ENCODE data around the gene MDFIC. TPM values are rescaled to one million over a fixed set of nuclear protein-coding genes. Genes with fewer than 3 reads are reported as not detected.
A peak's percentile ranks its signal among the peaks of the same experiment; 100 is the strongest.

The MDFIC gene
- total and polyA plus RNA-seq, 2 donors (not counting 1 experiment from before 2014, with no cell fraction given): 19.6 to 66.1 TPM

GRCh38 chr7:114942446-114943175 is 20.7 kb downstream of the MDFIC start:
- ATAC-seq (ENCODE audit: low read depth): peak; percentile 74
- peaks cover 0 to 10% of the 10 kb centered on the region in 2 experiments for H3K36me3 ChIP-seq (replicated peaks in 1 of 2; ENCODE audit: control extremely low read depth in 1 of 2, control insufficient read depth in 1 of 2, extremely low read depth in 1 of 2, insufficient read depth in 2 of 2, low read length in 1 of 2)

More at GRCh38 chr7:114942446-114943175, 20.7 kb downstream of the MDFIC start:
- H2AFZ ChIP-seq (ENCODE audit: insufficient read depth, low read depth, low read length, poor library complexity, severe bottlenecking): no peak overlapping the region
- peaks cover 19 to 20% of the 10 kb centered on the region in 2 donors for H3K4me1 ChIP-seq (ENCODE audit: control insufficient read depth in 2 of 2, insufficient read depth in 2 of 2, low read length in 2 of 2)
- no peak for DNase-seq
- peak overlapping the region; percentile 19 for H3K4me2 ChIP-seq (replicated peaks; ENCODE audit: low read depth, low read length, poor library complexity, severe bottlenecking)
- Mint-ChIP-seq H3K9me3 (ENCODE audit: insufficient read depth) (no peaks in the 10 kb centered on the region), H3K4me1 (peaks cover 41% of the 10 kb centered on the region), H3K27me3 (no peaks in the 10 kb centered on the region), H3K27ac (peak overlapping the region; percentile 56), H3K4me3 (peak overlapping the region; percentile 76)
- ChIA-PET CTCF (interaction anchor here (0.8 to 2.3 kb wide), 4 partner anchors 11 to 77 kb away, joined by 3 to 12 read pairs (median 4); partner anchors contain the start of gene MDFIC), POLR2A (interaction anchor here (0.7 kb wide), 1 partner anchor 15 kb away, joined by 3 read pairs; no protein-coding TSS in a partner anchor)
- no peaks in the 10 kb centered on the region for H3K9me3 ChIP-seq (ENCODE audit: control extremely low read depth in 1 of 3, control insufficient read depth in 2 of 3, insufficient read depth in 1 of 3, low read length in 2 of 3)
- no peak overlapping the region for H3K9ac ChIP-seq (ENCODE audit: low read length)
- WGBS (ENCODE audit: insufficient coverage): 80% methylated on average over 1 of the region's 9 CpGs
- peaks cover 24% of the 10 kb centered on the region for H4K20me1 ChIP-seq (ENCODE audit: control insufficient read depth, insufficient read depth, low read length, poor library complexity, severe bottlenecking)
- intact Hi-C loops (cut with micrococcal nuclease): loop anchor here (5.0 kb wide), 1 partner anchor 35 kb away; no protein-coding TSS in a partner anchor
- TF ChIP-seq EZH2 (IDR thresholded peaks at IDR 0.05; ENCODE audit: borderline replicate concordance, insufficient read depth, low read depth, low read length, poor library complexity, severe bottlenecking): no peak
- no peak for TF ChIP-seq CTCF (IDR thresholded peaks at IDR 0.05)
- no peaks in the 10 kb centered on the region for H3K27me3 ChIP-seq (replicated peaks in 1 of 4; ENCODE audit: control extremely low read depth in 1 of 4, control insufficient read depth in 3 of 4, insufficient read depth in 4 of 4, low read length in 3 of 4)
- peaks cover 90% of the 10 kb centered on the region for H3K79me2 ChIP-seq (ENCODE audit: control insufficient read depth, insufficient read depth, low read length)
- peak overlapping the region in 1 of 2 donors; percentile 47 for H3K27ac ChIP-seq (ENCODE audit: low read length in 2 of 2)
- peak overlapping the region in 1 of 5 experiments; percentile 1 for H3K4me3 ChIP-seq (ENCODE audit: control extremely low read depth in 1 of 5, extremely low read depth in 1 of 5, insufficient read depth in 1 of 5, low read depth in 2 of 5, low read length in 4 of 5)

All from B cell (primary cell).